HUES6 (cell line): ENCODE results near the gene INPP5J.

Experiments used
- H3K27ac ChIP-seq: 2 replicates; pipeline ENCODE4 v1.7.0; 2013; ENCODE audit warnings: low read depth, mild to moderate bottlenecking, low read length, inconsistent platforms
- H3K27me3 ChIP-seq: 2 replicates; pipeline ENCODE4 v1.6.1; 2013; ENCODE audit warnings: low read length; ENCODE audit not compliant: control insufficient read depth, insufficient read depth
- H3K36me3 ChIP-seq: 2 replicates; pipeline ENCODE4 v1.6.1; 2013; ENCODE audit warnings: low read length; ENCODE audit not compliant: control insufficient read depth, insufficient read depth
- H3K4me1 ChIP-seq: 2 replicates; pipeline ENCODE4 v1.6.1; 2013; ENCODE audit warnings: low read length; ENCODE audit not compliant: control insufficient read depth, insufficient read depth
- H3K4me3 ChIP-seq: 2 replicates; pipeline ENCODE4 v1.5.1; 2013; ENCODE audit warnings: low read depth, low read length
- H3K9ac ChIP-seq: one replicate; pipeline ENCODE4 v1.6.1; 2013; ENCODE audit warnings: mild to moderate bottlenecking, low read length
- H3K9me3 ChIP-seq: 2 replicates; pipeline ENCODE4 v1.6.1; 2013; ENCODE audit warnings: low read depth, low read length; ENCODE audit not compliant: control insufficient read depth, insufficient read depth

Gene INPP5J

GRCh38 chr22:31088233-31088986, 34.4 kb upstream of the INPP5J start:
- Histone ChIP-seq H3K9me3 (no peaks in the 10 kb centered on the region), H3K9ac (no peak overlapping the region), H3K36me3 (peaks cover 13% of the 10 kb centered on the region; the same call in 1 of the 2 replicates), H3K4me1 (peaks cover 17% of the 10 kb centered on the region), H3K27me3 (no peaks in the 10 kb centered on the region), H3K27ac (no peak overlapping the region), H3K4me3 (no peak overlapping the region)

GRCh38 chr22:31089160-31090100, 33.3 kb upstream of the INPP5J start:
- Histone ChIP-seq H3K36me3 (peaks cover 13% of the 10 kb centered on the region; the same call in 1 of the 2 replicates), H3K4me3 (no peak overlapping the region), H3K27ac (no peak overlapping the region), H3K9ac (no peak overlapping the region), H3K27me3 (no peaks in the 10 kb centered on the region), H3K9me3 (no peaks in the 10 kb centered on the region), H3K4me1 (peaks cover 6% of the 10 kb centered on the region; the same call in 1 of the 2 replicates)

GRCh38 chr22:31090217-31091085, 32.3 kb upstream of the INPP5J start:
- peaks cover 16% of the 10 kb centered on the region; the same call in 1 of the 2 replicates for H3K36me3 ChIP-seq

GRCh38 chr22:31091106-31091975, 31.4 kb upstream of the INPP5J start:
- Histone ChIP-seq H3K27me3 (no peaks in the 10 kb centered on the region), H3K27ac (no peak overlapping the region), H3K4me3 (no peak overlapping the region), H3K9me3 (no peaks in the 10 kb centered on the region), H3K9ac (no peak overlapping the region), H3K36me3 (peaks cover 19% of the 10 kb centered on the region; the same call in 1 of the 2 replicates), H3K4me1 (peaks cover 3% of the 10 kb centered on the region; the same call in 1 of the 2 replicates)

More at GRCh38 chr22:31090217-31091085, 32.3 kb upstream of the INPP5J start:
- Histone ChIP-seq H3K27me3 (no peaks in the 10 kb centered on the region), H3K9me3 (no peaks in the 10 kb centered on the region), H3K4me1 (peaks cover 6% of the 10 kb centered on the region; the same call in 1 of the 2 replicates), H3K27ac (no peak overlapping the region), H3K4me3 (no peak overlapping the region), H3K9ac (no peak overlapping the region)

- no peaks in the 10 kb centered on the region for H3K27me3 ChIP-seq
- no peak overlapping the region for H3K4me3 ChIP-seq
- no peaks in the 10 kb centered on the region for H3K9me3 ChIP-seq
- no peak overlapping the region for H3K27ac ChIP-seq
- H3K36me3 ChIP-seq: peaks cover 19% of the 10 kb centered on the region; the same call in 1 of the 2 replicates
- peaks cover 6% of the 10 kb centered on the region; the same call in 1 of the 2 replicates for H3K4me1 ChIP-seq
- H3K9ac ChIP-seq: no peak overlapping the region
These were observed 30.6 kb upstream of the INPP5J start for GRCh38 chr22:31092161-31092560.

GRCh38 chr22:31093086-31093850, 29.5 kb upstream of the INPP5J start:
- Histone ChIP-seq H3K27me3 (no peaks in the 10 kb centered on the region), H3K4me1 (peaks cover 11% of the 10 kb centered on the region), H3K4me3 (no peak overlapping the region), H3K36me3 (peaks cover 15% of the 10 kb centered on the region; the same call in 1 of the 2 replicates), H3K9me3 (no peaks in the 10 kb centered on the region), H3K27ac (no peak overlapping the region), H3K9ac (no peak overlapping the region)

GRCh38 chr22:31094021-31094551, 28.7 kb upstream of the INPP5J start:
- peaks cover 15% of the 10 kb centered on the region; the same call in 1 of the 2 replicates for H3K36me3 ChIP-seq
- H3K4me3 ChIP-seq: no peak overlapping the region
- H3K27ac ChIP-seq: no peak overlapping the region
- no peaks in the 10 kb centered on the region for H3K27me3 ChIP-seq
- no peak overlapping the region for H3K9ac ChIP-seq
- no peaks in the 10 kb centered on the region for H3K9me3 ChIP-seq
- H3K4me1 ChIP-seq: peaks cover 18% of the 10 kb centered on the region

GRCh38 chr22:31094741-31095140, 28.0 kb upstream of the INPP5J start:
- Histone ChIP-seq H3K27ac (no peak overlapping the region), H3K9ac (no peak overlapping the region), H3K4me3 (no peak overlapping the region), H3K4me1 (peaks cover 18% of the 10 kb centered on the region), H3K9me3 (no peaks in the 10 kb centered on the region), H3K27me3 (no peaks in the 10 kb centered on the region), H3K36me3 (peaks cover 15% of the 10 kb centered on the region; the same call in 1 of the 2 replicates)

- H3K9me3 ChIP-seq: no peaks in the 10 kb centered on the region
- no peak overlapping the region for H3K4me3 ChIP-seq
- H3K36me3 ChIP-seq: peaks cover 15% of the 10 kb centered on the region; the same call in 1 of the 2 replicates
- H3K27me3 ChIP-seq: no peaks in the 10 kb centered on the region
- H3K9ac ChIP-seq: no peak overlapping the region
- peaks cover 17% of the 10 kb centered on the region for H3K4me1 ChIP-seq
- H3K27ac ChIP-seq: no peak overlapping the region
These were observed 27.0 kb upstream of the INPP5J start for GRCh38 chr22:31095637-31096249.
